ENCODE data around the gene ZFHX3. TPM values are rescaled to one million over a fixed set of nuclear protein-coding genes. Genes with fewer than 3 reads are reported as not detected.

The ZFHX3 gene
- total and polyA plus RNA-seq, 10 of the 15 experiments (the other 5 are each of a cell fraction or from before 2014, with no cell fraction given): 0.68 to 8.6 (median 2.0) TPM

DNA sequence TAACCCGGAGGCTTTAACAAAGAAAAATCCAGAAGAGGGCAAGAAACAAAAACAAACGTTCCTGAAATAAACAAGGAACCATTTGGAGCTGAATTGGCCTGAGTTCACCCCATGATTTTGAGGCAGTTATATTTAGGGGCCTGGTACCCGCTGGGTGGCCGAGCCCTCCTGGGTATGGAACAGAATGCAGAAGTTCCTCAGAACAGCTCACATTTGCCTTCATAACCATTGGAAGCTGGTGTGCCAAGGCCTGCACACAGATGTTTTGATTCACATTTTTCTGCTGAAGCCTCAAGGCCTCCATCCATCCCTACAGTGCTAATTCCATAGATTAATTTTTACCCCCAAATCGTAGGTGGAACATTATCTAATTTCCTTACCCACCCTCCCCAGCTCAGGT, 3.3 kb upstream of the ZFHX3 start (continued):
- TF ChIP-seq CBX3 (IDR thresholded peaks at IDR 0.05; ENCODE audit: borderline replicate concordance, low read depth): no peak
- no peak for TF ChIP-seq LARP7 (IDR thresholded peaks at IDR 0.05)
- TF ChIP-seq ESRRA (IDR thresholded peaks at IDR 0.05; ENCODE audit: low read length): no peak

DNA sequence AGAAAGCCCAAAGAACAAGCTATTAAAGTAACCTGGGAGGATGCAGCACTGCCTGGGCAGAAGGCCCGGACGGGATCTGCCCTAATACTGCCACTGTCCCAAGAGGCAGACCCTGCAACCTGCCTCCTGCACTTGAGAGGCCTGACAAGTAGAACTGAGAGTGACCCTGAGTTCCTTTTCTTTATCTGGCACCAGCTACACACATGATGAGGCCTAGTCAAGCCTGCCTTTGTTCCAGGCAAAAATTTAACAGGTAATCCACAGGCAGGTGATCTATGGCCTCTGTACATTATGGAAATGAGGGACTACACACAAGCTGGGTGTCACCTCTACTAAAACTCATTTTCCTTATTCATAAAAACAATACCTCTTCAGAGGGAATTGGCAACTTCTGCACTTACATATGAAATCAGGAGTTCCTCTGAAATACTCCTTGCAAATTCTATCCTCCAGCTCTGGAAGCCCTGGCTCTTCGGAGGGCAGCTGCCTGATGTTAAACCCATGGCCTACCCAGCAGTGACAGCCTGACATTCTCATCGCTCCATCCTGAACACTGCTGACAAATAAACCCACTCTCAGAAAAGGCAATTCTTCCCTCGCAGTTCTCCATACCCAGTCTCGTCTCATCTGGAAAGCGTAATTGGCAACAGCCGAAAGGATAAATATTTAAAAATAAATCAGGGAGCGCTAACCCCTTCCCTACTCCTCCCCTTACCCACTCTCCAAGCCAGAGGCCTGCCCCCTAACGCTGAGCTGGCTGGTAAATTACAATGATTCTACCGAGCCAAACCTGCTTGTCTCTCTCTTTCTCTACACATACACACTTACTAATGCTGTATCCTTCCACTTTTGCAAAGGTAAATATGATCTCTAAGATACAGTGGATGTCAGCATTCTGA, 2.5 kb upstream of the ZFHX3 start:
- H4K20me1 ChIP-seq (ENCODE audit: control insufficient read depth, insufficient read depth): no peaks in the 10 kb centered on the region
- H2AFZ ChIP-seq (ENCODE audit: control insufficient read depth, low read depth, low read length): no peak overlapping the region
- no peaks in the 10 kb centered on the region for H3K36me3 ChIP-seq (ENCODE audit: control insufficient read depth in 2 of 2, insufficient read depth in 2 of 2, low read length in 1 of 2)
- H3K27me3 ChIP-seq (replicated peaks in 1 of 2; ENCODE audit: control insufficient read depth in 2 of 2, insufficient read depth in 2 of 2, low read length in 1 of 2): no peaks in the 10 kb centered on the region
- ATAC-seq (no peak), DNase-seq (ENCODE audit: low read depth, low spot score) (no peak), FAIRE-seq (no peak)
- intact Hi-C loops (cut with micrococcal nuclease; ENCODE audit: unreplicated experiment) (no loop called here), in situ Hi-C loops (cut with MboI) (no loop called here)
- no peak overlapping the region for H3K27ac ChIP-seq (ENCODE audit: control insufficient read depth, insufficient read depth)
- ChIA-PET CTCF (interaction anchor here (1.0 to 11.3 kb wide), 4 partner anchors 13 to 218 kb away, joined by 3 to 57 read pairs (median 4); no protein-coding TSS in a partner anchor), RAD21 (ENCODE audit: unreplicated experiment) (interaction anchor here (1.5 to 1.7 kb wide), 2 partner anchors 14 to 218 kb away, joined by 5 to 7 read pairs; no protein-coding TSS in a partner anchor), POLR2A (interaction anchor here (0.8 kb wide), 1 partner anchor 455 kb away, joined by 3 read pairs; no protein-coding TSS in a partner anchor), SMC1A (ENCODE audit: uncharacterized antibody, unreplicated experiment) (interaction anchor here (1.2 to 3.8 kb wide), 3 partner anchors 14 to 547 kb away, joined by 7 to 16 read pairs (median 10); no protein-coding TSS in a partner anchor)
- H3K4me3 ChIP-seq: no peak overlapping the region
- no peak overlapping the region for H3K9ac ChIP-seq (ENCODE audit: control insufficient read depth, insufficient read depth, low read length)
- no peaks in the 10 kb centered on the region for H3K9me3 ChIP-seq (replicated peaks; ENCODE audit: control insufficient read depth, insufficient read depth, low read length)
- H3K4me2 ChIP-seq (ENCODE audit: control insufficient read depth, insufficient read depth): no peak overlapping the region
- TF ChIP-seq FOXK2 (IDR thresholded peaks at IDR 0.05) (no peak), ATF7 (IDR thresholded peaks at IDR 0.05; ENCODE audit: low read depth) (no peak)
- TF ChIP-seq, protein P1, sequence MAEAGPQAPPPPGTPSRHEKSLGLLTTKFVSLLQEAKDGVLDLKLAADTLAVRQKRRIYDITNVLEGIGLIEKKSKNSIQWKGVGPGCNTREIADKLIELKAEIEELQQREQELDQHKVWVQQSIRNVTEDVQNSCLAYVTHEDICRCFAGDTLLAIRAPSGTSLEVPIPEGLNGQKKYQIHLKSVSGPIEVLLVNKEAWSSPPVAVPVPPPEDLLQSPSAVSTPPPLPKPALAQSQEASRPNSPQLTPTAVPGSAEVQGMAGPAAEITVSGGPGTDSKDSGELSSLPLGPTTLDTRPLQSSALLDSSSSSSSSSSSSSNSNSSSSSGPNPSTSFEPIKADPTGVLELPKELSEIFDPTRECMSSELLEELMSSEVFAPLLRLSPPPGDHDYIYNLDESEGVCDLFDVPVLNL (IDR thresholded peaks at IDR 0.05; ENCODE audit: low read depth, low read length): no peak
- H3K4me1 ChIP-seq (ENCODE audit: control insufficient read depth, insufficient read depth, low read length): peaks cover 19% of the 10 kb centered on the region
- peaks cover 11% of the 10 kb centered on the region for H3K79me2 ChIP-seq (ENCODE audit: control insufficient read depth, insufficient read depth, low read length)
- BruUV-seq (replicated peaks): no TSS peak
- WGBS (ENCODE audit: insufficient coverage, insufficient replicate concordance, low lambda C conversion rate, missing lambda C conversion rate): 95% methylated on average over 11 of the region's 11 CpGs
